ENCODE results near the gene BNIP2.

DNA sequence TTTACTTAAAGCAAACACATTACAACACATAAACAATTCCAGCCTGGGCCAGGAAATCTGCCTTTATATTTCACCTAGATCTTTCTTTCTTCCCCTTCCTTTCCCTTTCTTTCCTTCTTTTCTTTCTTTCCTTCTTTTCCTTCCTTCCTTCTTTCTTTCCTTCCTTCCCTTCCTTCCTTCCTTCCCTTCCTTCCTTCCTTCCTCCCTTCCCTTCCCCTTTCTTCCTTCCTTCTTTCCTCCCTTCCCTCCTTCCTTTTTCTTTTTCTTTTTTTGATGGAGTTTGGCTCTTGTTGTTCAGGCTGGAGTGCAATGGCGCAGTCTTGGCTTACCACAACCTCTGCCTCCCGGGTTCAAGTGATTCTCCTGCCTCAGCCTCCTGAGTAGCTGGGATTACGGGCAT lies 24.1 kb upstream of the BNIP2 start:
- TF ChIP-seq, protein P1, sequence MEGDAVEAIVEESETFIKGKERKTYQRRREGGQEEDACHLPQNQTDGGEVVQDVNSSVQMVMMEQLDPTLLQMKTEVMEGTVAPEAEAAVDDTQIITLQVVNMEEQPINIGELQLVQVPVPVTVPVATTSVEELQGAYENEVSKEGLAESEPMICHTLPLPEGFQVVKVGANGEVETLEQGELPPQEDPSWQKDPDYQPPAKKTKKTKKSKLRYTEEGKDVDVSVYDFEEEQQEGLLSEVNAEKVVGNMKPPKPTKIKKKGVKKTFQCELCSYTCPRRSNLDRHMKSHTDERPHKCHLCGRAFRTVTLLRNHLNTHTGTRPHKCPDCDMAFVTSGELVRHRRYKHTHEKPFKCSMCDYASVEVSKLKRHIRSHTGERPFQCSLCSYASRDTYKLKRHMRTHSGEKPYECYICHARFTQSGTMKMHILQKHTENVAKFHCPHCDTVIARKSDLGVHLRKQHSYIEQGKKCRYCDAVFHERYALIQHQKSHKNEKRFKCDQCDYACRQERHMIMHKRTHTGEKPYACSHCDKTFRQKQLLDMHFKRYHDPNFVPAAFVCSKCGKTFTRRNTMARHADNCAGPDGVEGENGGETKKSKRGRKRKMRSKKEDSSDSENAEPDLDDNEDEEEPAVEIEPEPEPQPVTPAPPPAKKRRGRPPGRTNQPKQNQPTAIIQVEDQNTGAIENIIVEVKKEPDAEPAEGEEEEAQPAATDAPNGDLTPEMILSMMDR (conservative IDR thresholded peaks at IDR 0.05 in 1 of 2, IDR thresholded peaks at IDR 0.05 in 1 of 2; ENCODE audit: low read depth in 1 of 2, low read length in 2 of 2) = no peak
- no peak for TF ChIP-seq EZH2 (IDR thresholded peaks at IDR 0.05; ENCODE audit: low read length, missing control alignments)
